ENCODE results near the gene FBXL12. TPM values are rescaled to one million over a fixed set of nuclear protein-coding genes. Genes with fewer than 3 reads are reported as not detected.
"Not testable (repeated sequence)": the region's sequence is repeated elsewhere in the genome, so short reads cannot be mapped to it uniquely, and the experiment has no call there.

The FBXL12 gene
- polyA plus RNA-seq, 6 donors from 2014 or later, result 12.6 to 24.7 (median 13.4) TPM

- Mint-ChIP-seq H3K4me3 (no peak overlapping the region), H3K36me3 (no peaks in the 10 kb centered on the region), H3K9me3 (peaks cover 0 to 5% (median 0%) of the 10 kb centered on the region in 7 donors), H3K27me3 (no peaks in the 10 kb centered on the region), H3K27ac (peak overlapping the region in 1 of 6 donors; percentile 27), H3K4me1 (peaks cover 0 to 12% (median 7%) of the 10 kb centered on the region in 3 donors)
- no peak for ATAC-seq (ENCODE audit: low read depth in 2 of 2)
- DNase-seq, result no peak
Observed at GRCh38 chr19:9797871-9798270, 21.0 kb downstream of the FBXL12 start.

GRCh38 chr19:9796113-9796773 is 22.6 kb downstream of the FBXL12 start:
- peak overlapping the region in 3 of 8 donors; percentile 28 to 76 (median 29) for H3K4me3 Mint-ChIP-seq
- H3K36me3 Mint-ChIP-seq, result no peaks in the 10 kb centered on the region

GRCh38 chr19:9793071-9793591 is 25.7 kb downstream of the FBXL12 start:
- H3K36me3 Mint-ChIP-seq, result no peaks in the 10 kb centered on the region
- H3K27ac Mint-ChIP-seq, result peak overlapping the region; percentile 49 to 99 (median 96)
- H3K4me3 Mint-ChIP-seq, result peak overlapping the region; percentile 86 to 97 (median 92)
- peaks cover 10 to 29% (median 24%) of the 10 kb centered on the region in 3 donors for H3K4me1 Mint-ChIP-seq
- H3K27me3 Mint-ChIP-seq, result no peaks in the 10 kb centered on the region
- DNase-seq (no peak), ATAC-seq (ENCODE audit: low read depth in 2 of 2) (peak; percentile 16 to 21)
- H3K9me3 Mint-ChIP-seq, result peaks cover 0 to 5% (median 0%) of the 10 kb centered on the region in 7 donors

More at GRCh38 chr19:9796113-9796773, 22.6 kb downstream of the FBXL12 start:
- Mint-ChIP-seq H3K27me3 (no peaks in the 10 kb centered on the region), H3K9me3 (peaks cover 0 to 5% (median 0%) of the 10 kb centered on the region in 7 donors), H3K4me1 (peaks cover 5 to 19% (median 18%) of the 10 kb centered on the region in 3 donors), H3K27ac (peak overlapping the region in 5 of 6 donors; percentile 19 to 90 (median 73))
- peak; percentile 59 for ATAC-seq (ENCODE audit: low read depth in 2 of 2)
- peak; percentile 84 for DNase-seq

GRCh38 chr19:9792206-9793070 is 26.4 kb downstream of the FBXL12 start:
- peak; percentile 88 for DNase-seq
- H3K27ac Mint-ChIP-seq, result peak overlapping the region; percentile 96 to 99 (median 98)
- H3K36me3 Mint-ChIP-seq, result no peaks in the 10 kb centered on the region
- peaks cover 10 to 31% (median 24%) of the 10 kb centered on the region in 3 donors for H3K4me1 Mint-ChIP-seq
- peaks cover 0 to 5% (median 0%) of the 10 kb centered on the region in 7 donors for H3K9me3 Mint-ChIP-seq
- peak; percentile 50 to 53 for ATAC-seq (ENCODE audit: low read depth in 2 of 2)
- peak overlapping the region; percentile 86 to 97 (median 92) for H3K4me3 Mint-ChIP-seq
- no peaks in the 10 kb centered on the region for H3K27me3 Mint-ChIP-seq

- Mint-ChIP-seq H3K4me3 (peak overlapping the region; percentile 86 to 97 (median 92)), H3K36me3 (no peaks in the 10 kb centered on the region), H3K27ac (peak overlapping the region; percentile 96 to 99 (median 98)), H3K27me3 (no peaks in the 10 kb centered on the region), H3K9me3 (peaks cover 0 to 5% (median 0%) of the 10 kb centered on the region in 7 donors), H3K4me1 (peaks cover 10 to 31% (median 24%) of the 10 kb centered on the region in 3 donors)
- ATAC-seq (ENCODE audit: low read depth in 2 of 2), result peak; percentile 35 to 40
- peak; percentile 79 for DNase-seq
Observed at GRCh38 chr19:9791552-9792205, 27.2 kb downstream of the FBXL12 start.

- H3K9me3 Mint-ChIP-seq; ATAC-seq (ENCODE audit: low read depth in 2 of 2); DNase-seq; H3K27me3 Mint-ChIP-seq; H3K36me3 Mint-ChIP-seq: not testable (repeated sequence)
- H3K27ac Mint-ChIP-seq, result peak overlapping the region in 3 of 6 donors; percentile 42 to 98 (median 96)
- peak overlapping the region in 5 of 8 donors; percentile 42 to 97 (median 93) for H3K4me3 Mint-ChIP-seq
- H3K4me1 Mint-ChIP-seq, result peaks cover 11 to 31% (median 27%) of the 10 kb centered on the region in 3 donors
Observed at GRCh38 chr19:9791073-9791367, 27.9 kb downstream of the FBXL12 start.

- not testable (repeated sequence) for H3K36me3 Mint-ChIP-seq; DNase-seq; H3K27me3 Mint-ChIP-seq; ATAC-seq (ENCODE audit: low read depth in 2 of 2); H3K9me3 Mint-ChIP-seq; H3K27ac Mint-ChIP-seq
- Mint-ChIP-seq H3K4me3 (peak overlapping the region in 3 of 8 donors; percentile 22 to 86 (median 29)), H3K4me1 (peaks cover 23 to 45% (median 37%) of the 10 kb centered on the region in 3 donors)
Observed at GRCh38 chr19:9789579-9789978, 29.3 kb downstream of the FBXL12 start.

GRCh38 chr19:9789066-9789465 is 29.8 kb downstream of the FBXL12 start:
- no peaks in the 10 kb centered on the region for H3K27me3 Mint-ChIP-seq
- H3K4me3 Mint-ChIP-seq, result peak overlapping the region in 3 of 8 donors; percentile 22 to 86 (median 22)
- peaks cover 24 to 50% (median 40%) of the 10 kb centered on the region in 3 donors for H3K4me1 Mint-ChIP-seq

GRCh38 chr19:9788604-9789003 is 30.3 kb downstream of the FBXL12 start:
- peak overlapping the region in 3 of 8 donors; percentile 22 to 86 (median 51) for H3K4me3 Mint-ChIP-seq
- H3K27me3 Mint-ChIP-seq; H3K27ac Mint-ChIP-seq; ATAC-seq (ENCODE audit: low read depth in 2 of 2); DNase-seq; H3K36me3 Mint-ChIP-seq; H3K9me3 Mint-ChIP-seq: not testable (repeated sequence)
- peaks cover 24 to 53% (median 40%) of the 10 kb centered on the region in 3 donors for H3K4me1 Mint-ChIP-seq

More at GRCh38 chr19:9789066-9789465, 29.8 kb downstream of the FBXL12 start:
- Mint-ChIP-seq H3K27ac (no peak overlapping the region), H3K9me3 (peaks cover 0 to 5% (median 0%) of the 10 kb centered on the region in 7 donors), H3K36me3 (no peaks in the 10 kb centered on the region)
- DNase-seq (no peak), ATAC-seq (ENCODE audit: low read depth in 2 of 2) (no peak)

GRCh38 chr19:9786819-9787218 is 32.1 kb downstream of the FBXL12 start:
- H3K4me1 Mint-ChIP-seq, result peaks cover 24 to 39% (median 32%) of the 10 kb centered on the region in 3 donors
- no peak for ATAC-seq (ENCODE audit: low read depth in 2 of 2)
- no peaks in the 10 kb centered on the region for H3K27me3 Mint-ChIP-seq
- no peaks in the 10 kb centered on the region for H3K36me3 Mint-ChIP-seq
- no peaks in the 10 kb centered on the region for H3K9me3 Mint-ChIP-seq
- peak overlapping the region in 3 of 6 donors; percentile 81 to 85 (median 82) for H3K27ac Mint-ChIP-seq
- H3K4me3 Mint-ChIP-seq, result peak overlapping the region in 7 of 8 donors; percentile 68 to 88 (median 76)
- DNase-seq, result no peak

- ATAC-seq (ENCODE audit: low read depth in 2 of 2) (no peak), DNase-seq (no peak)
- peak overlapping the region; percentile 85 to 98 (median 96) for H3K27ac Mint-ChIP-seq
- H3K36me3 Mint-ChIP-seq, result no peaks in the 10 kb centered on the region
- peak overlapping the region; percentile 86 to 94 (median 92) for H3K4me3 Mint-ChIP-seq
- no peaks in the 10 kb centered on the region for H3K9me3 Mint-ChIP-seq
- H3K27me3 Mint-ChIP-seq, result no peaks in the 10 kb centered on the region
- H3K4me1 Mint-ChIP-seq, result peaks cover 20 to 36% (median 29%) of the 10 kb centered on the region in 3 donors
Observed at GRCh38 chr19:9786342-9786741, 32.5 kb downstream of the FBXL12 start.

GRCh38 chr19:9785367-9786331 is 33.2 kb downstream of the FBXL12 start:
- Mint-ChIP-seq H3K36me3 (no peaks in the 10 kb centered on the region), H3K9me3 (no peaks in the 10 kb centered on the region), H3K4me1 (peaks cover 18 to 34% (median 26%) of the 10 kb centered on the region in 3 donors), H3K27me3 (no peaks in the 10 kb centered on the region), H3K27ac (peak overlapping the region; percentile 89 to 98 (median 96)), H3K4me3 (peak overlapping the region; percentile 86 to 94 (median 92))
- DNase-seq (peak; percentile 91), ATAC-seq (ENCODE audit: low read depth in 2 of 2) (peak; percentile 76 to 83)

Measured in naive B cell (primary cell).